ENCODE results near the gene C11orf21. TPM values are rescaled to one million over a fixed set of nuclear protein-coding genes. Genes with fewer than 3 reads are reported as not detected.

Gene C11orf21
- total RNA-seq, 1 donor from 2014 or later = not detected

DNA sequence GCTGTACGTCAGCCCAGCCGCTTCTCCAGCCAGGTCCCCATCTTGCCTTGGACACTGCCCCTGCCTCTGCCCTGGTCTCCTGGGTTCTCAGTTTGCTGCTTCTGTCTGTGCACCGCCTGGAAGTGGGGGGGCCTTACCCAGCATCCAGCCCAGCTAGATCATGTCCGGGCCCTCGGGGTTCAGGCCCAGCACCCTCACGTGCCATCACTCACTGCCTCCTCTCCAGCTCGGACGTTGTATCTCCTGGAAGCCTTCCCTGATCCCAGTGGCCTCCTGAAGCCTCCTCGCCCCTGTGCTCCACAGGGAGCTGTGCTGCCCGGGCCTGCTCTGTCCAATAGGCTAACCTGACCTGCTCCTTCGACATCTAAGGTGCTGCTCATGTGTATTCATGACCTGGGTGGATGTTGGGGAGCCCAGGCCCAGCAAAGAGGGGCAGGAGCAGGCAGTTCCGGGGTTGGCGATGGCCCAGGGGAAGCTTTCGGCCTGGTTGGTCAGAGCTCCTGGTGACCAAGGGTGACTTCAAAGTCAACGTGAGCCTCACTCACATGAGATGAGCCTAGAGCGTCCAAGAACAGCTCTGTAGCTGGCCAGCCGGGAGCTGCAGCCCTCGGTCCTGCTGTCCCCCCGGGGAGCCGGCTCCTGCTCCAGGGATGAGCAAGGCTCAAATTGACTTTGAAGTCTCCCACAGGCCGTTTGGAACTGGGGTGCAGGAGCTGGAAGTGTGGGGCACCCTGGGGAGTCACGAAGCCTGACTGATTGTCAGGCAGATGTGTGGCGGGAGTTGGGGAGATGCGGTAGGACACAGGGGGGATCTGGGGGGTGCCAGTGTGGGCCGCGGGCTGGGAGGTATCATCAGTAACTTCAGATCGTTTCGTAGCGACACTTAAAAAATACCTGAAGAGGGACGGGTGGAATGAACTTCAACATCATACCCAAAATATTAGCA is 26.1 kb downstream of the C11orf21 start:
- no peaks in the 10 kb centered on the region for H3K36me3 Mint-ChIP-seq (ENCODE audit: low read depth, unreplicated experiment)
- no peak overlapping the region for H3K9ac ChIP-seq (ENCODE audit: low read length)
- DNase-seq (ENCODE audit: low read depth) (no peak), FAIRE-seq (no peak)
- no peak overlapping the region for H3K4me3 Mint-ChIP-seq (ENCODE audit: unreplicated experiment)
- no peak for TF ChIP-seq EZH2 (IDR thresholded peaks at IDR 0.05; ENCODE audit: insufficient read depth, low read length)
- TF ChIP-seq, protein P1, sequence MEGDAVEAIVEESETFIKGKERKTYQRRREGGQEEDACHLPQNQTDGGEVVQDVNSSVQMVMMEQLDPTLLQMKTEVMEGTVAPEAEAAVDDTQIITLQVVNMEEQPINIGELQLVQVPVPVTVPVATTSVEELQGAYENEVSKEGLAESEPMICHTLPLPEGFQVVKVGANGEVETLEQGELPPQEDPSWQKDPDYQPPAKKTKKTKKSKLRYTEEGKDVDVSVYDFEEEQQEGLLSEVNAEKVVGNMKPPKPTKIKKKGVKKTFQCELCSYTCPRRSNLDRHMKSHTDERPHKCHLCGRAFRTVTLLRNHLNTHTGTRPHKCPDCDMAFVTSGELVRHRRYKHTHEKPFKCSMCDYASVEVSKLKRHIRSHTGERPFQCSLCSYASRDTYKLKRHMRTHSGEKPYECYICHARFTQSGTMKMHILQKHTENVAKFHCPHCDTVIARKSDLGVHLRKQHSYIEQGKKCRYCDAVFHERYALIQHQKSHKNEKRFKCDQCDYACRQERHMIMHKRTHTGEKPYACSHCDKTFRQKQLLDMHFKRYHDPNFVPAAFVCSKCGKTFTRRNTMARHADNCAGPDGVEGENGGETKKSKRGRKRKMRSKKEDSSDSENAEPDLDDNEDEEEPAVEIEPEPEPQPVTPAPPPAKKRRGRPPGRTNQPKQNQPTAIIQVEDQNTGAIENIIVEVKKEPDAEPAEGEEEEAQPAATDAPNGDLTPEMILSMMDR (IDR thresholded peaks at IDR 0.05; ENCODE audit: insufficient read depth, low read depth, low read length) = no peak
- no peak overlapping the region for H3K4me2 ChIP-seq (ENCODE audit: low read length)
- H2AFZ ChIP-seq (ENCODE audit: low read depth, low read length) = no peak overlapping the region
- H3K27me3 ChIP-seq (ENCODE audit: insufficient read depth, low read length) = peaks cover 32% of the 10 kb centered on the region
- no peaks in the 10 kb centered on the region for H4K20me1 ChIP-seq (ENCODE audit: insufficient read depth, low read length)
- H3K27me3 Mint-ChIP-seq (ENCODE audit: low read depth, unreplicated experiment) = peaks cover 67% of the 10 kb centered on the region
- no peak overlapping the region for H3K27ac Mint-ChIP-seq (ENCODE audit: unreplicated experiment)
- H3K4me1 ChIP-seq (ENCODE audit: insufficient read depth, low read length) = no peaks in the 10 kb centered on the region
- H3K4me3 ChIP-seq (ENCODE audit: insufficient read depth, low read depth, low read length) = no peak overlapping the region
- no peaks in the 10 kb centered on the region for H3K36me3 ChIP-seq (ENCODE audit: insufficient read depth, low read length)
- H3K27ac ChIP-seq (ENCODE audit: low read depth, low read length) = no peak overlapping the region
- H3K4me1 Mint-ChIP-seq (ENCODE audit: low read depth, unreplicated experiment) = no peaks in the 10 kb centered on the region
- no peaks in the 10 kb centered on the region for H3K79me2 ChIP-seq (ENCODE audit: insufficient read depth, low read length)
- no peaks in the 10 kb centered on the region for H3K9me3 ChIP-seq (ENCODE audit: insufficient read depth, low read depth, low read length)
- H3K9me3 Mint-ChIP-seq (ENCODE audit: unreplicated experiment) = peaks cover 16% of the 10 kb centered on the region

DNA sequence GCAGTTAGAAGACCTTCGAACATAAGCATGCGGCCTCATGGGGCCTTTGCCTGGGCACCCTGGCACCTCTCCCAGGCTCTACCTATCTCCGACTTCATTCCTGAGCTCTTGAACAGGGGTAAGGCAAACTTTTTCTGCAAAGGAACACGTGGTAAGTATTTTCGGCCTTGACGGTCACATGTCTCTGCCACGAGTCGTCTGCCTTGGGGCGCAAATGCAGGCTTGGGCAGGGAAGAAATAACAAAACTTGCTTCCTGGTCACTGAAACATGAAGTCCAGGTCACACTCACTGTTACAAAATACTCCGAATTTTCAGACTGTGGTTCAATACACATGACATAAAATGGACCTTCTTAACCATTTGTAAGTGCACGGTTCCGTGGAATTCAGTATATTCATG is 27.9 kb downstream of the C11orf21 start:
- Histone ChIP-seq H3K36me3 (ENCODE audit: insufficient read depth, low read length) (no peaks in the 10 kb centered on the region), H4K20me1 (ENCODE audit: insufficient read depth, low read length) (no peaks in the 10 kb centered on the region), H3K27me3 (ENCODE audit: insufficient read depth, low read length) (peaks cover 35% of the 10 kb centered on the region), H3K9ac (ENCODE audit: low read length) (no peak overlapping the region), H3K27ac (ENCODE audit: low read depth, low read length) (no peak overlapping the region), H3K79me2 (ENCODE audit: insufficient read depth, low read length) (no peaks in the 10 kb centered on the region), H2AFZ (ENCODE audit: low read depth, low read length) (no peak overlapping the region), H3K4me1 (ENCODE audit: insufficient read depth, low read length) (no peaks in the 10 kb centered on the region), H3K9me3 (ENCODE audit: insufficient read depth, low read depth, low read length) (no peaks in the 10 kb centered on the region), H3K4me3 (ENCODE audit: insufficient read depth, low read depth, low read length) (no peak overlapping the region), H3K4me2 (ENCODE audit: low read length) (no peak overlapping the region)
- DNase-seq (ENCODE audit: low read depth) (no peak), FAIRE-seq (no peak)
- no peak overlapping the region for H3K4me3 Mint-ChIP-seq (ENCODE audit: unreplicated experiment)
- H3K27me3 Mint-ChIP-seq (ENCODE audit: low read depth, unreplicated experiment) = peaks cover 66% of the 10 kb centered on the region
- peaks cover 13% of the 10 kb centered on the region for H3K9me3 Mint-ChIP-seq (ENCODE audit: unreplicated experiment)
- H3K36me3 Mint-ChIP-seq (ENCODE audit: low read depth, unreplicated experiment) = no peaks in the 10 kb centered on the region
- H3K27ac Mint-ChIP-seq (ENCODE audit: unreplicated experiment) = no peak overlapping the region
- no peaks in the 10 kb centered on the region for H3K4me1 Mint-ChIP-seq (ENCODE audit: low read depth, unreplicated experiment)
- no peak for TF ChIP-seq EZH2 (IDR thresholded peaks at IDR 0.05; ENCODE audit: insufficient read depth, low read length)
- TF ChIP-seq, protein P1 (IDR thresholded peaks at IDR 0.05; ENCODE audit: insufficient read depth, low read depth, low read length) = no peak

DNA sequence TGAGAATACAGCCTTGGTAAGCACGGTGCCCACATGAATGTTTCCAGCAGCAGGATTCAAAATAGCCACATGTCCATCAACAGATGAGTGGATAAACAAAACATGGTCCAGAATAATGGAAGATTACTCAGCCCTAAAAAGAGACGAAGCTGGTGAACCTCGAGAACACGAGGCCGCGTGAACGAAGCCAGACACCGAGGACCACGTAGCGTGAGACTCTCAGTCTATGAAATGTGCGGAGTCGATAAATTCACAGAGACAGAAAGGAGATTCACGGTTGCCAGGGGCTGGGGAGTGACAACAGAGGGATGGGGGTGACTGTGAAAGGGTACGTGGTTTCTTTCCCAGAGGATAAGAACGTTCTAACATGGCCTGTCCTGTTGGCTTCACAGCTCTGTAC is 28.4 kb downstream of the C11orf21 start:
- no peak for TF ChIP-seq EZH2 (IDR thresholded peaks at IDR 0.05; ENCODE audit: insufficient read depth, low read length)
- TF ChIP-seq, protein P1 (IDR thresholded peaks at IDR 0.05; ENCODE audit: insufficient read depth, low read depth, low read length) = no peak
- DNase-seq (ENCODE audit: low read depth) = no peak
- H3K27me3 Mint-ChIP-seq (ENCODE audit: low read depth, unreplicated experiment) = peaks cover 69% of the 10 kb centered on the region
- Histone ChIP-seq H3K27me3 (ENCODE audit: insufficient read depth, low read length) (peaks cover 40% of the 10 kb centered on the region), H3K79me2 (ENCODE audit: insufficient read depth, low read length) (no peaks in the 10 kb centered on the region), H4K20me1 (ENCODE audit: insufficient read depth, low read length) (no peaks in the 10 kb centered on the region), H3K4me3 (ENCODE audit: insufficient read depth, low read depth, low read length) (no peak overlapping the region), H3K9me3 (ENCODE audit: insufficient read depth, low read depth, low read length) (no peaks in the 10 kb centered on the region), H3K4me2 (ENCODE audit: low read length) (no peak overlapping the region), H3K4me1 (ENCODE audit: insufficient read depth, low read length) (no peaks in the 10 kb centered on the region), H3K9ac (ENCODE audit: low read length) (no peak overlapping the region), H3K36me3 (ENCODE audit: insufficient read depth, low read length) (no peaks in the 10 kb centered on the region), H3K27ac (ENCODE audit: low read depth, low read length) (no peak overlapping the region), H2AFZ (ENCODE audit: low read depth, low read length) (no peak overlapping the region)
- peaks cover 17% of the 10 kb centered on the region for H3K9me3 Mint-ChIP-seq (ENCODE audit: unreplicated experiment)
- H3K4me1 Mint-ChIP-seq (ENCODE audit: low read depth, unreplicated experiment) = no peaks in the 10 kb centered on the region
- no peak overlapping the region for H3K27ac Mint-ChIP-seq (ENCODE audit: unreplicated experiment)
- no peak for FAIRE-seq
- no peaks in the 10 kb centered on the region for H3K36me3 Mint-ChIP-seq (ENCODE audit: low read depth, unreplicated experiment)
- no peak overlapping the region for H3K4me3 Mint-ChIP-seq (ENCODE audit: unreplicated experiment)

All from astrocyte (in vitro differentiated cells and primary cell).